HG03025 (cell line): ENCODE data around the gene CST9L.

ENCODE experiments used
- ATAC-seq: cut with Tn5 transposase; IDR thresholded peaks from one replicate; pipeline ENCODE4 v1.9.1; 2021; ENCODE audit warnings: mild to moderate bottlenecking, moderate library complexity; ENCODE audit not compliant: unreplicated experiment, low FRiP score

Gene CST9L

DNA sequence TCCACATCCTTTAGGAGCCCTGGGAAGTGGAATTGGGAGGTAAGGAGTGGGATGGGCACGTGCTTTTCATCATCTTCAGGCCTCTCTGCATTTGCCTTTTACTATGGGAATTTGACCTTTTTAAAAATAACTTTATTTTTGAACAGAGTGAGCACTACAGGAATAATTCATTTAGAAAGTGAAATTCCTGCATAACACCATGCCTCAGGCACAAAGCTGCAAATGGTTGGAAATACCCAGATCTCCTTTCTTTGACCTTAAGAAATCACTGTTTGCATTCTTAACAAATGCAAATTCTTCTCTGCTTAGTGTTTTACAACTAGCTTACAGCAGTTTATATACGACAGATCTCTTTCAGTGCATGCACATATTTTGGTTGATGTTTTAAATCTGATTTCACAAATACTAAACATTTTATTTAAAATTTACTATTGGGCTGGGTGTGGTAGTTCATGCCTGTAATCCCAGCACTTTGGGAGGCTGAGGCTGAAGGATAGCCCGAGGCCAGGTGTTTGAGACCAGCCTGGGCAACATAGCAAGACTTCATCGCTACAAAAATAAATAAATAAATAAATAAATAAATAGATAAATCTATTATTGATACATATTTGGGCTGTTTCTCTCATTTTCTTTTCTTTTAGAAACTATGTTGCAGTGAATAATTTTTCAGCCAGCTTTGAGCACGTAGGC lies 52.9 kb downstream of the CST9L start:
- ATAC-seq, result no peak

GRCh38 chr20:23514848-23515247 lies 53.4 kb downstream of the CST9L start:
- no peak for ATAC-seq
